Islet precursor cell (in vitro differentiated cells): ENCODE data around the gene PASD1.

Source experiments
- DNase-seq: peaks from one replicate; pipeline ENCODE4 v3.0.0-alpha.2; 2018

The PASD1 gene

DNA sequence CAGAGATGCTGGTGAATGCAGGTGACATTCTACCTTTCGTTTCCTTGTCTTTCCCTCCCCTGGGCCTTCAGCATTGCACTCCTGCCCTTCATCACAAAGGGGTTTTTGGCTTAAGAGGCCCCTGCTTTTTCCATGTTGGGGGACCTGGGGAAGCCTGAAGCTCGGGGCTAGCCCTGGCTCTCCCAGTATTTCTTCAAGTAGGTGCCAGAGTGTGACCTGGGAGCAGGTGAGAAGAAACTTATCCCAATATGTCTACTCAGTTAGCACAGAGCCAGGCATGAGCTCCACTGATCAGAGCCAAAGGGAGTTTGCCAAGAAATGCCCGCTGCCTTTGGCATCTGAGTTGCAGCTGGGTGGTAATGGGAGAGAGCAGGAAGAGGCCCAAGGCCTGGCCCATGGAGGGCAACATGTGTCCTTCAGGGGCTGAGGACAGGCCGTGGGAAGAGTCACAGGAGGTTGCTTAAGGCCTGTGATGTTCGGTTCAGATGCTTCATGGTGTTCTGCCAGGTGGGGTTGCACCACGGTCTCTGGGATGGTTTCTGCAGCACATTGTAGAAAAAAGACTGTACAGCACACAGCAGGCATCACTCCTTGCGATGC is 139.4 kb downstream of the PASD1 start:
- no peak for DNase-seq

DNA sequence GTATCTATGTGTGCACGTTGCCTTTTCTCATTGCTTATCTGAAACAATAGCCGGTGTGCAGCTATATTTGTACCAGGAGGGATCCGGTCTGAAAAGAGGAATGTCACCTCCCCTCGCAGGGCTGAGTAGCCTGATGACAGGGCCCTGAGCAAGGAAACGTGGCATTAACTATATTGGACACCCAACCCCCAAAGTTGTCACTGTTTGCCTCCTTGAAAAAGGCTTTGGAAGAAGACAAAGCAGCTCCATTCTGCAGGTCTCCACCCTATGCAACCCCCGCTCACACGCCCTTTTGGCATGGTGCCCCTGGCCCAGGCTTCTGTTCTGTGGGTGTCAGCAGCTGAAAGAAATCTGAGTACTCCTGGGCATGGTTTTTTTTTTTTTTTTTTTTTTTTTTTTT is 140.0 kb downstream of the PASD1 start:
- no peak for DNase-seq

- DNase-seq: no peak
Observed at GRCh38 chrX:151704041-151704663, 140.7 kb downstream of the PASD1 start.

GRCh38 chrX:151708821-151709220 is 145.3 kb downstream of the PASD1 start:
- no peak for DNase-seq

GRCh38 chrX:151710457-151710856 is 147.0 kb downstream of the PASD1 start:
- DNase-seq: no peak

GRCh38 chrX:151711154-151711553 is 147.7 kb downstream of the PASD1 start:
- no peak for DNase-seq

DNA sequence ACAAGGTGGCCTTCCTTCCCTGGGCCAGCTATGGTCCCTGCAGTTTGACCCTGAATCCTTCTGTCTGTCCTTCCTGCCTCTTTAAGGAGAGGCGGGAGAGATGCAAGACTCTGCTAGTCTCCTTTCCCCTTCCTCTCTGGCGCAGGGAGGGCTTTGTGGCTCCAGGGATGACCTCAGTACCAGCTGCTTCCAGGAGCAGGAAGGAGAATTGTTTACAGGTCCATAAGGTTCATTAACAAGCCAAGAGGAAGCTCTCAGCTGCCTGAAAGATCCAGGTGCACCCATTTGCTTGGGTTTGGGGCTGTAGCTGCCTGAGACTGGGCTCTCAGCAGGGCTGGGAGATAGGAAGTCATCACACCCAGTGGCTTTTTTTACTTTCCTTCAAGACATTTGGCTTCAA is 148.3 kb downstream of the PASD1 start:
- no peak for DNase-seq

DNA sequence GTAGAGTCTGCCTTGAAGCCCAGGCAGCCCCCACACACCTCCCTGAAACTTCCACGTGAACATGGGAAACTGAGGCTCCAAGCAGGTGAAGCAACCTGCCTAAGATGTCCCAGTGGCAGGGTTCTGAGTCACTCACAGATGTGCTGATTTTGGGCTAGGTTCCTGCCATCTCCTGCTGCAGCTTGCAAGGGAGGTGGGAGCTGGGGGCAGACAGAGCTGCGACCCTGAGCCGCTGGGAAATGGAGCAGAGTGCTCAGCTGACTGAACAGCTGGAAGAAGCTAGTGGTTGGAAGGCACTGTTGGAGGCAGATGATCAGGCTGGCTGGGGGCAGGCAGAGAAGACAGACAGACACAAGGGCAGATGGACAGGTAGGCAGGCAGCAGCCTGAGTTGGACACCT is 148.8 kb downstream of the PASD1 start:
- DNase-seq: no peak

GRCh38 chrX:151713849-151714248 is 150.4 kb downstream of the PASD1 start:
- DNase-seq: peak; percentile 67

DNA sequence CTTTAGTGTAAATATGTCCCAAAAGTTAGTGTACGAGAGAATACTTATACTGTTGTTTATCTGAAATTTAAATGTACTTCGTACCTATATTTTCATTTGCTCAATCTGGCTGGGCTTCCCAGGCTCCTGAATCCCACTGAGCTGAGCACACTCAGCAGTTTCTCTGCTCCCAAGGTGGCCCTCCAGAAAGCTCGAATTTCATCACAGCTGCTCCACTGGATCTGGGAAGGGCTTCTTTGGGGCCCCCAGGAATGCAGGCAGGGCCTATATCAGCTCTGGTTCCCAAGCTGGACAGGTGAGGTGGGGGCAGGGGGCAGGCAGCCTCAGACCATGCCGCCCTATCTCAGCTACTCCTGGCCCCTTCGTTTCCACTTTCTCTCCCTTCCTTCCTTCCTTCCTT is 150.9 kb downstream of the PASD1 start:
- DNase-seq: no peak

DNA sequence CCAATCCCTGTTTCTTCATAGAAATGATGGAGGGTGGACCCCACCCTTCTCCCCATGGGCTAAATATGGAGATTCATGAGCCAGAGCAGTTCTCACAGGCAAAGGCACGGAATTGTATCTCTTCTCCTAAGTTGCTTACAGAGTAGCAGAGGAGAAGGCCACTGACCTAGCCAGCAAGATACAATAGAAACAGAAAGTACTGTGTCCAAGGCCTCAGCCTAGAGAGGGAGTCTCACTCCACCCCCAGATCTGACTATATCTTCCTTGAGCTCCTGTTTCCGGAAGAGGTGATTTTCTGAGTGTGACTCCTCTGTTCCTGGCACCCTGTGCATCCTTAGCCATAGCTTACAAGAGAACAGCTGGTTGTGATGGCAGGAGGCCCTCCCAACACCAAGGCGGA is 152.3 kb downstream of the PASD1 start, which contains the start of gene FATE1:
FATE1 (plus strand) TSS at position 284 of the 400 bp plus-strand sequence; CDS start at position 369, 85 bp downstream.
- DNase-seq: no peak

DNA sequence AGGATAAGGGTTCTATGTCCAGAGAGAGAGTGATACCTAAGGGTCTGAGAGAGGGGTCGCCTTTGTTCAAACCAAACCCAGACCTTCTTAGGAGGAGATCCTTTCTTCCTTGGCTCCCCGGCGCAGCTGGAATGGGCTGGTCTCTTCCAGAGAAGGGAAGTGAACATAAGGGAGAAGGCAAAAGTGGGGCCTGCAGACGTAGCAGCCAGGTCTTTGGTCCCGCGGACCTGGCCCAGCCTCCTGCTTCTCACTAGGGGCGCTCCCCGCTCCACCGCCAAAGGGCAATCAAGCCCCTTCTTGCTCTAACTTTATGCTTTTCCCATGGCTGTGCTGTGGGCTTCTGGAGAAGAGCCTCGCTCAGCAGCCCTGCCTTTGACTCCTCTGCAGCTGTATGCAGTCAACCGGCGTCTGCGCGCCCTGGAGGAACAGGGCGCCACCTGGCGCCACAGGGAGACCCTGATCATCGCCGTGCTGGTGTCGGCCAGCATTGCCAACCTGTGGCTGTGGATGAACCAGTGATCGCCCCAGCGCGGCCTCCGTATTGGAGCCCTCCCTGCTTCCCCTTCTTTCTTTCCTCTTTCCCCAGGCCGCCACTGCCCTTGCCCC is 158.9 kb downstream of the PASD1 start:
- DNase-seq: peak; percentile 77

DNA sequence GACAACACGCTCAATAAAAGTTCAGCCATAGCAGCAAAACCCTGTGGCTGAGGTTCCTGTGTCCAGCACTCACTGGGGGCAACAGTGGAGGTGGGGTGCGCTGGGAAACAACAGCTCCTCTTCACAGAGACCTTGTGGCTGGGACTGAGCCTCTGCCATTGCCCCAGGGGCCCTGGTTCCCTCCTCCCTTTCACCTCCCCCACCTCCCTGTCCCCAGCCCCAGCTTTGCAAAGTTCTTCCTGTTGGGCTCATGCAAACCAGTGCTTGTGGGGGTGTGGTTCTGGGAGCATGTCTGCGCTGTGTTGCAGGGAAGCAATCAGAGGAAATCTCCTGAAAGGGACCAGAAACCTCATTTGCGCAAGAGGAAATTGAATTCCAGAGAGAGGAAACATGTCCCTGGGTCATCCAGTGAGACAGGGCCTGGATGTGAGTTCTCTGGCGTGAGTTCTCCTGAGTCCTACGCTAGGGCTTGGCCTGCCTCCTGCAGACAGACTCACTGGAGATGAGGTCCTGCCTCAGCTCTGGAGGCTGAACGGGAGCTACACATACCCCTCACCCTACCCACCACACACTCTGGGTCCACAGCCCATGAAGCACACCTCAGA is 159.8 kb downstream of the PASD1 start:
- no peak for DNase-seq

DNA sequence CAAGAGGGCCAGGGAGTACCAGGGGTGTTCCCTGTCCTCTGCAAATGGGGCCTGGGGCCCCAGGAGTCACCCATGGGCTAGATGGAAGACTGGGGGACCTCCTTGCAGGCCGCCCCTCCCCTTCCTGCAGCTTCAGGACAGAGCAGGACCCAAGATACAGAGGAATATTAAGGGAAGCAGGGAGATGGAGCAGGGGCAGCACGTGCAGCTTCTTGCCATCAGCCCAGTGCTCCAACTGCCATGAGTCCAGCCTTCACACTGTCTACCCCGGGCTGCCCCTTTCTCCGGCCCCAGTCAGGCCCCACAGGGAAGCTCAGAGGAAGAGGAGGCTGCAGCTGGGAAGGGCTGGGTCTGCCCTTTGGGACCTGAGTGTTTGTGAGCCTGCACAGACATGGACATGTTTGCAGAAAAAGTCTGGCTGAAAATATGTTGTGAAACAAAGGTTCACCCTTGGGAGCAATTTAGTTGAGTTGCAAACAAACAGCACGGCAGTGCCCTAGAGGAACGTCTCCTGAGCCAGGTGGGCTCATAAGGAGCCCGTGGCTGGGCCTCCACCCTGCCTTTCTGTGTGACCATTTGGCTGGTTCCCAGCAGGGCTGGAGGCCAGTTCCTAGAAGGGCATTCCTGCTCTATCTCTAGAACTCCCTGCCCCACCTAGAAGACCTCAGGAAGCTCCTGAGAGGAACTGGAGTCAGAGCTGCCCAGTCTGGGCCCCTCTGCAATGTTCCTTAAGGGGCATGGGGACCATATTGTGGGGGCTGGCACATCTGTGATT is 161.3 kb downstream of the PASD1 start:
- no peak for DNase-seq

GRCh38 chrX:151725338-151725614 is 161.8 kb downstream of the PASD1 start:
- no peak for DNase-seq
